ENCODE measurements around the gene TLCD2.
"Not testable (repeated sequence)": the region's sequence is repeated elsewhere in the genome, so short reads cannot be mapped to it uniquely, and the experiment has no call there.

The TLCD2 gene

GRCh38 chr17:1684378-1685189 lies 25.6 kb downstream of the TLCD2 start, which contains the start of gene PRPF8:
TSS of gene PRPF8 (minus strand) at chr17:1684867. CDS start at chr17:1684571, 296 bp downstream.
- DNase-seq (ENCODE audit: low spot score) = peak; percentile 99

- no peak for DNase-seq (ENCODE audit: low spot score)
Measured at GRCh38 chr17:1683459-1683858, 26.7 kb downstream of the TLCD2 start.

- no peak for DNase-seq (ENCODE audit: low spot score)
Measured at GRCh38 chr17:1676401-1676800, 33.8 kb downstream of the TLCD2 start.

DNA sequence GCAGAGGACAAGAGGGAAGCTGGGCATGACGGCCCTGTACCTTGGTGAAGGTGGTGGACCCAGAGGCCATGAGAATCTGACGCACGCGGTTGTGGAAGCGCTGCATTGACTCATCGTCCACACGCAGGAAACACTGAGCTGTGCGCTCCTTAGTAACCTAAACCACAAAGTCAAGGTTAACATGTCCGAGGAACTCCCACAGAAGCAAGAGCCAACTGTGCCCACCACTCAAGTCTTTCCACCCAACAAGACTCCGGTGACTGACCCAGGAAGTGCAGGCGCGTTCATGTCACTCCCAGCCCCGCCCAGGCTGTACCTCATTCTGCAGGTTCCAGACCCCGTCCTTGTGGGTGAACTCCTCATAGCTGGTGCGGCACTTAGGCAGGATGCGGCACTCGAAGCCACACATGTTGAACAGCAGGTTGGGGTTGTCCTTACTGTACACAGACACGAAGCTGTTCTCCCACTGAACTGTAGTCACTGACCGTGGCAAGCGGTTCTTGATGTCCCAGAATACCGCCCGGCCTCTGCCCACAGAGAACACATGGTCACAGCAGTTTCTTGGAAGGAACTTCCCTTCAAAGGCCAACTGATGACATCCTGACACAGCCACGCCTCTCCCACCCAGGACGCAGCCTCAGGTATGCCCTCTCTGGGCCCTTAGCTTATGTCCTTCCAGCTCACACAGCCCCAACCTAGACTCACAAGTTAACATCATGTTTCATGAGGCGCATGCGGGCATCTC lies 37.0 kb downstream of the TLCD2 start:
- peak; percentile 22 for DNase-seq (ENCODE audit: low spot score)

GRCh38 chr17:1663934-1664333 lies 46.2 kb downstream of the TLCD2 start:
- DNase-seq (ENCODE audit: low spot score) = not testable (repeated sequence)

- DNase-seq (ENCODE audit: low spot score) = no peak
Measured at GRCh38 chr17:1661045-1661444, 49.1 kb downstream of the TLCD2 start.

DNA sequence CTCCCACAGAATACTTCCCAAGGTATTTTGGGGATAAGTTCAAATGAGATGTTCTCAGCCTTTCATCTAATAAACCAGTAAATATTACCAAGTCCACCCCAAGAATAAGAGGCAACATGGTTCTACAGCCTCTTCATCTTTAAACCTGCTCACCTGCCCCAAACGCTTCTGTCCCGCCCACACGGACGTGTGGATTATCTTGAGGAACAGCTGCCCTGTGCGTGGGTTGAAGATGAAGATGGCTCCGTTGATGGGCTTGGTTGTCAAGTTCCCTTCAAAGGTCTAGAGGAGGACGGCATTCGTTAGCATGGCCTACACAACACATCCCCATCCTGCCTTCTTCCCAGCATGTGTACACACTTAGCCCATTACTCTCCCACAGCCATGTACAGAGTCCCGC lies 52.1 kb downstream of the TLCD2 start:
- no peak for DNase-seq (ENCODE audit: low spot score)

DNA sequence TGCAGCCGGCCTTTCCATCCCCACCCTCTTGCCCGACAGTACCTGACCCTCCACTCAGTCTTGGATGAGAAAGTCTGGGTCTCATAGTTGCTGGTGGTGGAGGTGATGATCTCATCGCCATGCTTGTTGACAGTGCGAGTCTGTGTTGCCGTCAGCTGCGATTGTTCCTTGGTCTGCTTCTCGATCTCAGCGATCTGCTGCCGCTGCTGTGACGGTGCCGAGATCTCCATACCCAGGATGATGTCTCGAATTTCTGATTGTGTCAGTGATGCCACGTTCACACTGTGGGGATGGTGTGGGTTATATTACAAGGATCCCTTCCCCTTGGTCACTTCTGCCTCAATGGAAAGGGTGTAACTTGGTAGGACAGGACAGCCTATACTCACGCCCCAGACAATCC lies 56.4 kb downstream of the TLCD2 start:
- no peak for DNase-seq (ENCODE audit: low spot score)

- not testable (repeated sequence) for DNase-seq (ENCODE audit: low spot score)
Measured at GRCh38 chr17:1652794-1653193, 57.4 kb downstream of the TLCD2 start.
